ENCODE measurements around the gene AFG3L2. TPM values are rescaled to one million over a fixed set of nuclear protein-coding genes. Genes with fewer than 3 reads are reported as not detected.

AFG3L2 gene
- polyA plus RNA-seq, 12 donors = 28.4 to 53.9 (median 46.1) TPM; not detected in 1

GRCh38 chr18:12362473-12363174, 14.4 kb downstream of the AFG3L2 start:
- DNase-seq = no peak

GRCh38 chr18:12361770-12362378, 15.2 kb downstream of the AFG3L2 start:
- DNase-seq = no peak

DNA sequence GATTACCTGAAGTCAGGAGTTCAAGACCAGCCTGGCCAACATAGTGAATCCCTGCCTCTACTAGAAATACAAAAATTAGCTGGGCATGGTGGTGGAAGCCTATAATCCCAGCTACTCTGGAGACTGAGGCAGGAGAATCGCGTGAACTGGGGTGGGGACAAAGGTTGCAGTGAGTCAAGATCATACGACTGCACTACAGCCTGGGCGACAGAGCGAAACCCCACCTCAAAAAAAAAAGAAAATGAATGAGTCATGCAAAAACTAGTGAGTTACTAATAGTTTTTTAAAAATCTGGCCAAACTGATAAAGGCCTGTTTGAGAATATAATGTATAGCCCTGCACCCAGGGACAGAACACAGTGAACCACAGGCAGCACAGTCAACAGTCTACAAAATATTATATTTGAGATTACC, 17.5 kb downstream of the AFG3L2 start:
- no peak for DNase-seq

DNA sequence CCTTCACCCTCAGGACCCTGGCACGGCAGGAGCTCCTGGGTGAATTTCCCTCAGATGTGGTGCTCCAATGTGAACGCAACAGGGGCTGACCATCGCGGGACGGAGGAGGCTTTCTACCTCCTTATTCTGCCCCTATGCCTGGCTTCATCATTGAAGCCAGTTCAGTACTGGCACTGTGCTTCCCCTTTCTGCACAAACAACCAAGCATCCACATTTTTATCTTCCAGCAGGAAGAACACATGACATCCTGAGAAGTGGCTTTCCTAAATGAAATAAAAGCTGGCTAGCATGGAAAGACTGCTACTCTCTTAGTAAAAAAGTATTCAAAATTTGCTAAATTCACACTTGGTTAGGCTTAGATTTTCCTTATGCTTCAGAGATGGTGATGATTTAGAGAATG, 24.8 kb downstream of the AFG3L2 start:
- DNase-seq = no peak

DNA sequence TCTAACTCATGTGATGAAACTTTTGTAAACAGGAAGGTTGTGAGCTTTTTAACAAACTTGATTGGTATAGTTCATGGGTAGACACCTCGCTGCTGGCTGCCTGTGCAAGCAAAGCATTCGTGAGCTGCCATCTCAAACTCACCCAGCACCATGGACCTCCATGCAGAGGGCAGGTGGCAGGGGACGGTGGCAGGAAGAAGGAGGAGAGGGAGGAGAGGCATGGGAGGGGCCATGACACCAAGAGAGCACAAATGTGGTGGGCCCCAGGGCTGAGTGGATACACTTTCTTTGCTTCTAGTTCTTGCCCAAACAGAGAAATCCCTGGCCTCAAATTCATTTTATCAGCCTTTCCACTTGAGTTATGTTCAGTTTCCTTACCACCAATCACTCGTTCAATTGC, 29.1 kb downstream of the AFG3L2 start:
- no peak for DNase-seq

GRCh38 chr18:12346240-12346565, 30.8 kb downstream of the AFG3L2 start:
- DNase-seq = no peak

DNA sequence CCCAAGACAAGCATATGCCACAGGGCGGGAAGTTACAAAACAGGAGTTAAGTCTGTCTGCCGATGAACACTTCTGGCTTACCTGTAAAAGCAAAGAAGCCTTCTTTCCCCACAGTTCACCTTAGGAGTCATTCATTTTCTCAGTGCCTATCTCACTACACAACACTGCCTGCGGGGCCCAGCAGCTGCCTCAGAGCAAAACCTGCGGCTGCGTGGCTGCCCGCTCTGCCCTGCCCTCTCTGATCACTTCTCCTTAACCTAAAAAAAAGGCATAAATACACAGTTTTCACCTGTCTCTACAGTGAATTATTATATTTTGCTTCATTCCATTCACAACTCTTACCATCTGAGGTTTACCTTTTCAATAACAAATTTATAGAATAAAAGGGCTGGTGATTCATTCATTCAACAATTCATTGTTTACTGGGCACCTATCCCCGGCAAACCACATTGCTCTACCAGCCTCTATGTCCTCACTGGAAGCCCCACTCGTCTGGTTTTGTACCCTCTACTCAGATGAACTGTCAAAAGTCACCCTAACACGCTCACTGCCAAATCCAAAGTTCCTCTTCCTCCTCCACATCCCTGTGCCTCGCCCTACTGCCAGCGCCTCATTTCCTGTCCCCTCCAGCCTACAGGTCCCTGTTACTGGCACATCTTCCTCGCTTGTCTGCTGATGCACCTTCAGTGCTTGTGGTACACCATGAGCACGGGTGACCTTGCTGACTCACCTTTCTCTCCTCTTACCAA, 31.4 kb downstream of the AFG3L2 start:
- no peak for DNase-seq

DNA sequence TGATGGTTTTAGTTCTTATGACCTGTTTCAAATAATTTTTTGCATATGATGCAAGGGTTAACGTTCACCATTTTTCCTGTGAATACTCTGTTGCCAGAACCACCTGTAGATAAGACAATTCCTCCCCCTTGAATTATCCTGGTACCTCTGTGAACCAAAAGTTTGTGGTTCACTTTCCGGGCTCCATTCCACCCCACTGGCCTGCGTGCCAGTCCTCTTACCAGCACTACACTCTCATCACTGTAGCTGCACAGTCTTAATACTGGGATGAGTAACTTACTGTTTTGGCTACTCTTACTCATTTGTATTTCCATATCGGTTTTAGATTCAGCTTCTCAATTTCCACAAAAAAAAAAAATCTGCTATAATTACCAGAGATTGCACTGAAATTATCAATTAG, 34.4 kb downstream of the AFG3L2 start:
- DNase-seq = no peak

DNA sequence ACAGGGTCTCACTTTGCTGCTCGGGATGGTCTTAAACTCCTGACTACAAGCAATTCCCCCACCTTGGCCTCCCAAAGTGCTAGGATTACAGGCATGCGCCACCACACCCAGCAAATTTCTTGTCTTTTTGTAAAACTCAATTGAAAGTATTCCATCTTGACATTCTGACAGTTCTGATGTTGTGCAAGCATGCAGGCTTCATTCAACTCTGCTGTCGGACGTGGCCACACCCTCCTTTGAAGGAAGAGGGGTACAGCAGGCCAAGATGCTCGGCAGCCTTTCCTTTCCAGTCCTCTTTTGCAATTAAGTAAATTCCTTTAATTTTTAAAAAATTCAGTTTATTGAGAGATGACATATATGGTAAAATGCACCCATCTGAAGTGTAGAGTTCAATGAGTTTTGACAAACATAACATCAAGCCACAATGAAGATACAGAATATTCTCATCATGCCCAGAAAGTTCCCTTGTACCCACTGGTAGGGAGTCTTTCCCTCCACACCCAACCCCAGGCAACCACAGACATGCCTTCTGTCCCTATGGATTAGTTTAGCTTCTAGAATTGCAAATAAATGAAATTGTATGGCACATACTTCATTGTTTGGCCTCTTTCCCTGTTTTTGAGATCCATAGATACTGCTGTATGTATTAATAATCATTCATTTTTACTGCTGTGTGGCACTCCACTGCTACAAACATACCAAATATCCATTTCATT, 35.9 kb downstream of the AFG3L2 start:
- DNase-seq = no peak

DNA sequence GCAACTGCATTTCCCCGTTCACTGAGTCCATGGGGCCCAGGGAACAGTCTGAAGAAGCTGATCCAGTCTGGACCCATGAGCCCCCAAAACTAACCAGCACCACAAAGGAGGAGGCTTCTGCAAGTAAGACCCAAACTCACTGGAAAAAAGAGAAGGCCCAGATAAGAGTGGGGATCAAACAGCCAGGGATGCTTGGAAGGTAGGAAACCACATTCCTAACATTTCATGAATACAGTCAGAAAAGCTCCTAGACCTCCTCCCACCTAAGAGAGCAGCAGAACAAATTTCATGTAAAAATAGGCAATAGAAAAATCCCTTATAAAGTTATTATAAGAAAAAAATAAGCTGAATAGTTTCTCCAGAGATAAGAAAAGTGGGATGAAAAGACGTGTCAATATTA, 38.6 kb downstream of the AFG3L2 start:
- DNase-seq = no peak

DNA sequence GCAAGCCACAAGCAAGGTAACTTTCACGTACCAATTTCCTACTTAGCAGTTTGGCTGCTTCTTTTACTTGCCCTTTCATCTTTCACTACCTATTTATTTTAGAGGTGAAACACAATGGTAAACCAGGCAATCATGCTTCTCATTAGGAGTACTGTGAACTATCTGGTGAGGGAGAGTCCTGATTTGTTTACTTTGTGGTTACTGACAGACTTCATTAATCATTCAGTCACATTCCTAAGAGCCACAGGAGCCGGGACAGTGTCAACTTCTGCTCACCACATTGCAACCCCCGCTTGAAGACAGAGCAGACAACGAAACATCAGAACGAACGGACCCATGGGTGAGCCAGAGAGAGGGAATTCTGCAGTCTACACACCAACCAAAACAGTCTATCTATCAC, 40.1 kb downstream of the AFG3L2 start:
- DNase-seq = no peak

DNA sequence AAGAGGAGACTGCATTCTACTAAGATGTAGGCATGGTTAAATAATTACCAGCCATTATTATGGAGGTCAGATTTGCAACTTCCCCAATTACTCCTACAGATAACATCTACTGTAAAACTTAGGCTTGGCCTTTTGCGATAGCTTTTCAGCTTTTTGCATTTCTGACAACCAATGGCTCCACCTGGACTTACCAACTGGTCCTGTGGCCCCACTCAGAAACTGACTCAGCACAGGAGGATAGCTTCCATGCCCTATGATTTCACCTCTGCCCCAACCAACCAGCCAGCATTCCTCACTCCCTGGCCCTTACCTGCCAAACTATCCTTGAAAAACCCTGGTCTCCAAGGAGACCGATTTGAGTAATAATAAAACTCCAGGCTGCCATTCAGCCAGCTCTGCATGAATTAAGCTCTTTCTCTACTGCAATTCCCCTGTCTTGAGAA, 40.8 kb downstream of the AFG3L2 start:
- DNase-seq = no peak

DNA sequence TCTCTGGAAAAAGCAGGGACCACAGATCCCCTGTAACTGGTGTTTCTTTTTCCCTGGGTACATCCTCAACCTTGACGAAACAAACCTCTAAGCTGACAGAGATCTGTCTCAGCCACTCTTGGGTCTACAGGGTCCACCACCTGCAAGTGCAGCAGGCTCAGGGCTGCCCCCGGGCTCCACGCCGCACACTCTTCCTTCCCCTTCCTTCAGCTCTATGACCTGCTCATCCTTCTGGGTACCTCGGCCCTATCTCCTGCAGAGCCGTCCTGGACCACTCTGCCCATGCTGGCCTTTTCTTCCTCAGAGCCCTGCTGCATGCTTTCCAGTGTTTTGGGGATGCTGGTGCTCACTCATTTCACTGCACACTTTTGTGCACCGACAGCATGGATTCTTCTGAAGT, 41.5 kb downstream of the AFG3L2 start:
- no peak for DNase-seq

- DNase-seq = no peak
Measured at GRCh38 chr18:12334863-12335262, 42.2 kb downstream of the AFG3L2 start.

- DNase-seq = no peak
Measured at GRCh38 chr18:12334366-12334808, 42.6 kb downstream of the AFG3L2 start.

DNA sequence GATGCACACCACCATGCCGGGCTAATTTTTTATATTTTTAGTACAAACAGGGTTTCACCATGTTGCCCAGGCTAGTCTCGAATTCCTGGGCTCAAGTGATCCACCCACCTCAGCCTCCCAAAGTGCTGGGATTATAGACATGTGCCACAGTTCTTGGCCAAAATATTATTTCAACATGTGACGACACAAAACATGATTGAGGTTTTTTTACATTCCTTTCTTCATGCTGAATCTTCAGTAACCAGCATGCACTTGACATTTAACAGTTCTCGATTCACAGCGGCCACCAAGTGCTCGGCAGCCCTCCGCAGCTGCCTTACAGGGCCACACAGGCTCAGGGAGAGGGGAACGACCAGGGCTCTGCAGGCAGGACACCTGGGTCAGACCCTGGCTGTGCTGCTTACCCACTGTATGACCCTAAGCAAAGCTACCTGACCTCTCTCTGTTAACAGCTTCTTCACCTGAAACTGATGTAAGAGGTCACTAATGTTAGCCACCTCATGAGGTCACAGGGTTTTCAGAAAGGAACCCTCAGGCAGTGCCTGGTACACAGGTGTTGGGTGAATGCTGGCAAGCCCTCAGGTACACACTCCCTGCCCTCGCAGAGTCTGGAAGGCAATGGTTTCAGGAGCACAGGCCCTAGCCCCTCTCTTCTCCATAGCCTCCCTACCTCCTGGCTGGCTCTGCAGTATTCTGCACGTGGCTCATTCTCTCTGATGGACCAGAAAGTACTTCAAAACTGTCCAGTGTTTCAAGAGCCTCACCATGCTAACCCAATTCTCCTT, 43.3 kb downstream of the AFG3L2 start:
- no peak for DNase-seq

- DNase-seq = no peak
Measured at GRCh38 chr18:12330766-12331165, 46.3 kb downstream of the AFG3L2 start.

DNA sequence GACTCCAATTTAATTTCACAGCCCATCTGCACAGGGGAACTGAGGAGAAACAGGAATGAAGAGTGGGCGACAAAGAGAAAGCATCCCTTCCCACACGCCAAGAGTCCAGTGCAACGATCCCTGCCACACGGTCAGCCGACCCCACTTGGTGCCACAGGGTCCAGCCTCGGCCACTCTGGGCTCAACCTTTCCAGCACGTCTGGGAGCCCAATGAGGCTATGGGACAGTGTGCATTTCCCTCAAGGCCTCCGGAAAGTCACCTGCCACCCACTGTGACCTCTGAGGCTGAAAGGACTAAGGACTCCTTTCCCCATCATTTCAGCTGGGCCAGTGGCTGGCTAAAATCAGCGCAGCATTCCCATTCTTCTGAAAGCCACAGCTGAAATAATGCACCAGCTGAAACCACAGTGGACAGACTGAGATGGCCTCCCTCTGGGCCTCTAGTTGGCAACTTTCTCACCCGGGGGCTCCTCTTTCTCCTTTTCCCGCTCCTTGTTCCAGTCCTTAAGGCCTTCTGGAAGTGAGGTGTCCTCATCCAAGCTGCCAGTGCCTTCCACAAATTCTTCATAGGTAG, 47.8 kb downstream of the AFG3L2 start:
- DNase-seq = no peak

DNA sequence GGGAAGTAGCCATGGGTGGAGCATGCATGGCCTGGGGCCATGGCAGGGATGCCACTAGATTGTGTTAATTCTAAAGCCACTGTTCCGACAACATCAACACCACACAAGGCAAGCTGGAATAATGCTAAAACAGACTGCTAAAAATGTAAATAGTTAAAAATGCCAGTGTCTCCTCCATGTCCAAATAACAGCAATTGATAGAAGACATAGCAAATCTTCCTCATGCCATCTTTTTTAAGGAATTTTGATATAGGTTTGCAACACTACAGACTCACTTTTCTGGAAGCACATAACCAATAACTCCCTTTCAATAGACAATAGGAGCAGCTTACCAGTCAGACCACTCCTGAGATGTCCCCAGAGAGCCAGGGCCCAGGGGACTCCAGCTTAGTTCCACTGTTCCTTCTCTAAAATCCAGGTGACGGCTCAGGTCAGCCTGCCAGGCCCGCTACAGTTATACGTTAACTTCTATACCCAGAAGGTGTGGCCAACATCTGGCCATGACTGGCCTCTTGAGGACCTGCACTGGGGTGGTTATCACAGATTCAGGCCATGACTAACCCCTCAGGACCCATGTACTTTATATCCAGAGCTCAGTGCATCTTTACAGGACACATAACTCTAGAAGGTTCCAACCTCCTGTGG, 48.7 kb downstream of the AFG3L2 start:
- no peak for DNase-seq

- no peak for DNase-seq
Measured at GRCh38 chr18:12327510-12328178, 49.4 kb downstream of the AFG3L2 start.
